Tibial nerve (tissue), 4 donors: ENCODE measurements around the gene TMEM31. TPM values are rescaled to one million over a fixed set of nuclear protein-coding genes. Genes with fewer than 3 reads are reported as not detected.

ENCODE experiments used
- DNase-seq, 2 donors: peaks; one replicate each; pipeline ENCODE4 v3.0.0-alpha.2; 2019; ENCODE audit warnings: low spot score in 2 of 2
- H3K27ac ChIP-seq, 4 donors: fragments of 200-600 bp; sonication (generic) in 3 of 4; one replicate each; pipeline ENCODE4 v1.5.1; 2017 to 2019; ENCODE audit warnings: mild to moderate bottlenecking in 1 of 4
- H3K27me3 ChIP-seq, 2 donors: fragments of 200-600 bp; sonication (generic) in 1 of 2; one replicate each; pipeline versions ENCODE4 v1.5.1 to v1.6.0; 2017 to 2019
- H3K36me3 ChIP-seq, 3 donors: fragments of 200-600 bp; sonication (generic); one replicate each; pipeline ENCODE4 v1.5.1; 2018 to 2019
- H3K4me1 ChIP-seq, 4 donors: fragments of 200-600 bp; sonication (generic) in 3 of 4; one replicate each; pipeline ENCODE4 v1.5.1; 2017 to 2019
- H3K4me3 ChIP-seq, 4 donors: fragments of 200-600 bp; sonication (generic) in 3 of 4; one replicate each; pipeline ENCODE4 v1.5.1; 2017 to 2019; ENCODE audit warnings: mild to moderate bottlenecking in 1 of 4, moderate library complexity in 1 of 4
- H3K9me3 ChIP-seq, 4 donors: fragments of 200-600 bp; sonication (generic) in 3 of 4; one replicate each; pipeline ENCODE4 v1.5.1; 2017 to 2019
- EP300 ChIP-seq, 2 donors: sonication (generic); formaldehyde crosslinking; IDR thresholded peaks; one replicate each; pipeline ENCODE4 v1.6.1; 2017; ENCODE audit warnings: antibody characterized with exemption in 2 of 2, mild to moderate bottlenecking in 1 of 2
- POLR2A ChIP-seq, 2 donors: fragments of 450-650 bp; IDR thresholded peaks; one replicate each; pipeline ENCODE4 v1.6.1; 2017; ENCODE audit warnings: antibody characterized with exemption in 2 of 2, mild to moderate bottlenecking in 2 of 2, moderate library complexity in 2 of 2
- WGBS, 2 donors: methylation state at CpG; one replicate each; pipeline ENCODE4 v1.1.5; 2018; 5-methylcytosine and 5-hydroxymethylcytosine counted together
- total RNA-seq, 4 donors: library from RNA; depleted of rRNA; stranded (reverse); fragments of >200 nt; gene quantifications; one replicate each; pipeline ENCODE4 v1.1.0, GENCODE V29; 2016
- TF ChIP-seq, protein P1 (sequence below), 5 experiments: fragments of 200-600 bp in 3 of 5; fragments of 450-650 bp in 2 of 5; sonication (generic) in 3 of 5; IDR thresholded peaks; one replicate each; pipeline ENCODE4 v1.5.1; 2016 to 2019; ENCODE audit warnings: antibody characterized with exemption in 5 of 5, mild to moderate bottlenecking in 3 of 5, moderate library complexity in 2 of 5

The TMEM31 gene
- total RNA-seq, 4 donors from 2014 or later, result 0.63 TPM; not detected in 3

DNA sequence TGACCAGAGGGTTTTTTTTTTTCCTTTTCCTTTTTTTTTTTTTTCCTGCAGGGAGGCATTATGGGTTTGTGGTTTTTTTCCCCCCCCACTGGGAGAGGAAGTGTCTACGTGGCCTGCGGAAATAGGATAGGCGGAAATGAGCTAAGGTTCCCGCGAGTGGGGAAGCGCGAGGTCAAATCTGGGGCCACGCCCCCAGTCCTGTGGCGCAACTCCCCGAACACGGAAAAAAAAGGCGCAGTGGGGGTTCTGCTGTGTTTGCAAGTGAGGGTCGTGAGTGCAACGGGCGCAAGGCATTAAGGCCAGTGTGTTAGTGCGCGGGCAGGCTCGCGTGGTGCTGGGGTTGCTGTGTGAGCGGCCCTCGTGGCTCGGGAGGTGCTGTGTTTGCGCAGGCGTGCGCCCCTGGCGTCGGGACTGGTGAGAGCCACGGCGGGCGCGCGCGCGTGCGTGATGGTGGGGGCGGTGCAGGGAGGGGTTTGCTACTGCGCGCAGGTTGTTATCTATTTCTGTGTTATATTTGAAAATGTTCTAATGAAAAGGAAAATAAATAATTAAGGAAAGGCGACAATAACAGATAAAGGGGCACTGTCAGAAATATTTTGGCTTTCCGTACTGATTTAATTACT is 23.5 kb upstream of the TMEM31 start:
- H3K4me3 ChIP-seq, result peak overlapping the region; percentile 43 to 64 (median 53)
- 0 to 29% methylated on average over 24 to 40 of the region's 40 CpGs for WGBS, 2 donors

GRCh38 chrX:103687696-103688201 is 23.0 kb upstream of the TMEM31 start:
- Histone ChIP-seq H3K27ac (peak overlapping the region; percentile 93 to 99 (median 94)), H3K4me1 (peaks cover 0 to 19% (median 0%) of the 10 kb centered on the region in 4 donors), H3K36me3 (peaks cover 0 to 12% (median 0%) of the 10 kb centered on the region in 3 donors), H3K4me3 (peak overlapping the region; percentile 43 to 64 (median 53)), H3K9me3 (no peaks in the 10 kb centered on the region), H3K27me3 (peaks cover 0 to 5% of the 10 kb centered on the region in 2 donors)
- 0 to 25% methylated on average over 17 of the region's 17 CpGs for WGBS, 2 donors
- peak in 1 of 2 donors; percentile 91 for TF ChIP-seq EP300 (IDR thresholded peaks at IDR 0.05)
- TF ChIP-seq, protein P1, sequence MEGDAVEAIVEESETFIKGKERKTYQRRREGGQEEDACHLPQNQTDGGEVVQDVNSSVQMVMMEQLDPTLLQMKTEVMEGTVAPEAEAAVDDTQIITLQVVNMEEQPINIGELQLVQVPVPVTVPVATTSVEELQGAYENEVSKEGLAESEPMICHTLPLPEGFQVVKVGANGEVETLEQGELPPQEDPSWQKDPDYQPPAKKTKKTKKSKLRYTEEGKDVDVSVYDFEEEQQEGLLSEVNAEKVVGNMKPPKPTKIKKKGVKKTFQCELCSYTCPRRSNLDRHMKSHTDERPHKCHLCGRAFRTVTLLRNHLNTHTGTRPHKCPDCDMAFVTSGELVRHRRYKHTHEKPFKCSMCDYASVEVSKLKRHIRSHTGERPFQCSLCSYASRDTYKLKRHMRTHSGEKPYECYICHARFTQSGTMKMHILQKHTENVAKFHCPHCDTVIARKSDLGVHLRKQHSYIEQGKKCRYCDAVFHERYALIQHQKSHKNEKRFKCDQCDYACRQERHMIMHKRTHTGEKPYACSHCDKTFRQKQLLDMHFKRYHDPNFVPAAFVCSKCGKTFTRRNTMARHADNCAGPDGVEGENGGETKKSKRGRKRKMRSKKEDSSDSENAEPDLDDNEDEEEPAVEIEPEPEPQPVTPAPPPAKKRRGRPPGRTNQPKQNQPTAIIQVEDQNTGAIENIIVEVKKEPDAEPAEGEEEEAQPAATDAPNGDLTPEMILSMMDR (IDR thresholded peaks at IDR 0.05), result peak; percentile 48 to 77 (median 66)
- peak; percentile 11 to 35 for TF ChIP-seq POLR2A (IDR thresholded peaks at IDR 0.05)
- DNase-seq, result peak; percentile 54 to 72

More for the DNA sequence above, 23.5 kb upstream of the TMEM31 start:
- Histone ChIP-seq H3K27ac (peak overlapping the region; percentile 93 to 99 (median 94)), H3K9me3 (no peaks in the 10 kb centered on the region), H3K4me1 (peaks cover 0 to 20% (median 0%) of the 10 kb centered on the region in 4 donors), H3K36me3 (peaks cover 0 to 12% (median 0%) of the 10 kb centered on the region in 3 donors), H3K27me3 (peaks cover 0 to 5% of the 10 kb centered on the region in 2 donors)
- DNase-seq, result peak; percentile 81 to 86
- TF ChIP-seq, protein P1 (IDR thresholded peaks at IDR 0.05), result peak; percentile 32 to 79 (median 47)
- peak; percentile 57 to 78 for TF ChIP-seq EP300 (IDR thresholded peaks at IDR 0.05)
- peak; percentile 37 to 51 for TF ChIP-seq POLR2A (IDR thresholded peaks at IDR 0.05)

DNA sequence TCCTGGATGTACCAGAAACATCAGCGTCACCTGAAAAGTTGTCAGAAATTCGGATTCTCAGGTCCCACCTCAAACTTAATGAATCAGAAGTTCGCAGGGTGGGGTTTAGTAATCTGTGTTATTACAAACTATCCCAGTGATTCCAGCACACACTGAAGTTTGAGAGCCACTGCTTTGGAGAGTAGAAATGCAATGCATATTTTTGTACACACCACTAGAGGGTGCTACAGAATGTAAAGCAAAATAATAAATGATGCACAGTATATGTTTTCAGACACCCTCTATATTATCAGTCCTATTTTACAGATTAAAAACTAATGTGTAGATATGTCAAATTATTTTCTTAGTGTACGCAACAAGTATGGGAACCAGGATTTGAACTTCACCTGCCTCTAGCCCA is 21.8 kb upstream of the TMEM31 start:
- no peak for DNase-seq

GRCh38 chrX:103691059-103691458 is 19.6 kb upstream of the TMEM31 start:
- Histone ChIP-seq H3K27ac (no peak overlapping the region), H3K4me3 (no peak overlapping the region), H3K36me3 (no peaks in the 10 kb centered on the region), H3K27me3 (peaks cover 0 to 11% of the 10 kb centered on the region in 2 donors), H3K4me1 (no peaks in the 10 kb centered on the region), H3K9me3 (no peaks in the 10 kb centered on the region)
- no peak for DNase-seq
- WGBS, 2 donors, result 86 to 94% methylated on average over 1 of the region's 1 CpG
- TF ChIP-seq, protein P1 (IDR thresholded peaks at IDR 0.05), result no peak
- no peak for TF ChIP-seq POLR2A (IDR thresholded peaks at IDR 0.05)
- no peak for TF ChIP-seq EP300 (IDR thresholded peaks at IDR 0.05)

More for the DNA sequence above, 21.8 kb upstream of the TMEM31 start:
- Histone ChIP-seq H3K36me3 (peaks cover 0 to 6% (median 0%) of the 10 kb centered on the region in 3 donors), H3K4me3 (no peak overlapping the region), H3K27me3 (peaks cover 0 to 6% of the 10 kb centered on the region in 2 donors), H3K27ac (peak overlapping the region in 3 of 4 donors; percentile 93 to 99 (median 95)), H3K9me3 (no peaks in the 10 kb centered on the region), H3K4me1 (peaks cover 0 to 12% (median 0%) of the 10 kb centered on the region in 4 donors)
- TF ChIP-seq POLR2A (IDR thresholded peaks at IDR 0.05) (no peak), EP300 (IDR thresholded peaks at IDR 0.05) (no peak)
- TF ChIP-seq, protein P1 (IDR thresholded peaks at IDR 0.05), result peak; percentile 51 to 73 (median 65)
- WGBS, 2 donors, result 27 to 39% methylated on average over 4 of the region's 4 CpGs

DNA sequence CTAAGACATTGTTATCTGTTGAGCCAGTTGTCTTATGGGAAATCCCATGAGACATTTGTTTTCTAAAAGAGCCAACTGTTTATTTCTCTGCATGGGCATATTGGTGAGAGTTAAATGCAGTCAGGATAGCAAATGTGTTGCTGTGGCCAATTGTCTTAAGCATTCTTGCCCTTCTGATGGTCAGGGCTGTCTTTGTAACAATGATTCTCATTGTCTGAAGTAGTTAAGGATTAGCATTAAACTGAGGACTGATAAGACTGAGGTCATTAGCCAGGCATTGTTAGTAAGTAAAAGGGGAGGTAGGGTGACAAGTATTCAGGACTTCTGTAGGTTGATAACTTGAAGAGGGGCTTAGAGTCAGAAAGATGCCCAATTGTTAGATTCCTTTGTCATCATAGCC is 13.0 kb upstream of the TMEM31 start:
- no peak overlapping the region for H3K4me3 ChIP-seq
- no peak for DNase-seq
- no peaks in the 10 kb centered on the region for H3K9me3 ChIP-seq
- TF ChIP-seq, protein P1 (IDR thresholded peaks at IDR 0.05), result no peak
- TF ChIP-seq POLR2A (IDR thresholded peaks at IDR 0.05) (no peak), EP300 (IDR thresholded peaks at IDR 0.05) (no peak)
- no peak overlapping the region for H3K27ac ChIP-seq
- H3K36me3 ChIP-seq, result no peaks in the 10 kb centered on the region
- H3K27me3 ChIP-seq, result peaks cover 0 to 14% of the 10 kb centered on the region in 2 donors
- no peaks in the 10 kb centered on the region for H3K4me1 ChIP-seq
